Natural killer cell (primary cell): ENCODE results near the gene SCAP. TPM values are rescaled to one million over a fixed set of nuclear protein-coding genes. Genes with fewer than 3 reads are reported as not detected.

ENCODE experiments used
- ATAC-seq, 3 donors: fragments of 150-1000 bp in 2 of 3; fragments of 200-7000 bp in 1 of 3; cut with Tn5 transposase; 1 replicate in 1 of 3; 2 replicates in 2 of 3; pipeline ENCODE4 v1.10.0; 2021; ENCODE audit warnings: mild to moderate bottlenecking in 2 of 3, moderate library complexity in 2 of 3
- DNase-seq, 2 donors: peaks; one replicate each; pipeline versions ENCODE4 v3.0.0 to v3.0.0-alpha.2; 2013 to 2021; ENCODE audit warnings: mixed read lengths in 1 of 2
- H3K27ac ChIP-seq: one replicate; pipeline ENCODE4 v1.5.1; 2013; ENCODE audit warnings: mild to moderate bottlenecking, low read length
- H3K27me3 ChIP-seq: one replicate; pipeline ENCODE4 v1.6.1; 2013; ENCODE audit warnings: low read length; ENCODE audit not compliant: control insufficient read depth, insufficient read depth
- H3K36me3 ChIP-seq: one replicate; pipeline ENCODE4 v1.6.1; 2013; ENCODE audit warnings: low read length; ENCODE audit not compliant: control insufficient read depth, insufficient read depth
- H3K4me1 ChIP-seq: one replicate; pipeline ENCODE4 v1.6.1; 2013; ENCODE audit warnings: low read length; ENCODE audit not compliant: control insufficient read depth, insufficient read depth
- H3K4me3 ChIP-seq: one replicate; pipeline ENCODE4 v1.5.1; 2013; ENCODE audit warnings: low read length
- H3K9me3 ChIP-seq: one replicate; pipeline ENCODE4 v1.6.1; 2013; ENCODE audit warnings: low read length; ENCODE audit not compliant: control insufficient read depth, insufficient read depth
- H3K27ac Mint-ChIP-seq, 2 donors: one replicate each; pipeline ENCODE4 v1.8.0; 2022; ENCODE audit warnings: mild to moderate bottlenecking in 2 of 2, mixed read lengths in 2 of 2, moderate library complexity in 1 of 2
- H3K27me3 Mint-ChIP-seq, 2 donors: one replicate each; pipeline ENCODE4 v1.8.0; 2022; ENCODE audit warnings: low read depth in 2 of 2, mixed read lengths in 2 of 2
- H3K36me3 Mint-ChIP-seq: one replicate; pipeline ENCODE4 v1.8.0; 2022; ENCODE audit warnings: mixed read lengths
- H3K4me1 Mint-ChIP-seq, 2 donors: one replicate each; pipeline ENCODE4 v1.8.0; 2022; ENCODE audit warnings: mixed read lengths in 2 of 2
- H3K4me3 Mint-ChIP-seq: one replicate; pipeline ENCODE4 v1.8.0; 2022; ENCODE audit warnings: mild to moderate bottlenecking, moderate library complexity, mixed read lengths
- H3K9me3 Mint-ChIP-seq, 2 donors: one replicate each; pipeline ENCODE4 v1.8.0; 2022; ENCODE audit warnings: mixed read lengths in 2 of 2
- WGBS: methylation state at CpG from one replicate; pipeline ENCODE4 v1.1.7; 2013; ENCODE audit warnings: missing lambda C conversion rate; ENCODE audit not compliant: insufficient coverage; 5-methylcytosine and 5-hydroxymethylcytosine counted together
- intact Hi-C: fragments of 100-400 bp; cut with micrococcal nuclease; formaldehyde crosslinking; loops from one replicate; pipeline ENCODE4 v1.14.2; 2022
- total RNA-seq, 4 donors: library from RNA; stranded (reverse); fragments of 120-200 nt in 1 of 4; gene quantifications; one replicate each; pipeline versions ENCODE4 v1.2.3 to v1.2.4, GENCODE V29; 2013 to 2022
- TF ChIP-seq, protein P1 (sequence below): fragments of 200-600 bp; IDR thresholded peaks from one replicate; pipeline ENCODE4 v1.8.0; 2022; ENCODE audit warnings: antibody characterized with exemption

The SCAP gene
- total RNA-seq, 3 donors from 2014 or later (not counting 1 experiment from before 2014, with no cell fraction given): 63.9 to 104 (median 82.7) TPM

DNA sequence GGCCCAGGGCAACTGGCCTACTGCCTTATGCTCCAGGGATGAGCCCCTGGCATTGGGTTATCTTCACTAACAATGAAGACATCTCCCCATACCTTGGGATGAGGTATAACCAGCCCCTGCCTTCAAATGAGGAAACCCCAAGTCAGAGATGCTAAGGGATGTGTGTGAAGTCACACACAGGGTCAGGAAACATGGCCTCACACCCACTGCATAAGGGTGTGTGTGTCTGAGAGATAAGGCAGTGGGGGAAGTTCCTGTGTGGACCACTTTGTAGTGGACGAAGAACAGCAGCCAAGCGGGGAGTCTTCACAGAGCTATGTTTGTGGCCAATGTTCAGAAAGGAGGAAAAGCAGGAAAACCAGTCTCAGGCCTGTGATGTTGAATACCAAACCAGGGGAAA is 27.3 kb upstream of the SCAP start:
- H3K4me3 ChIP-seq: no peak overlapping the region
- H3K36me3 ChIP-seq: peaks cover 44% of the 10 kb centered on the region
- Mint-ChIP-seq H3K27ac (no peak overlapping the region), H3K9me3 (no peaks in the 10 kb centered on the region), H3K4me3 (no peak overlapping the region), H3K4me1 (peaks cover 0 to 5% of the 10 kb centered on the region in 2 donors), H3K27me3 (no peaks in the 10 kb centered on the region), H3K36me3 (peaks cover 7% of the 10 kb centered on the region)
- no peak overlapping the region for H3K27ac ChIP-seq
- DNase-seq (no peak), ATAC-seq (no peak)
- H3K9me3 ChIP-seq: no peaks in the 10 kb centered on the region
- H3K27me3 ChIP-seq: no peaks in the 10 kb centered on the region
- 90% methylated on average over 2 of the region's 2 CpGs for WGBS
- intact Hi-C loops: no loop called here
- TF ChIP-seq, protein P1, sequence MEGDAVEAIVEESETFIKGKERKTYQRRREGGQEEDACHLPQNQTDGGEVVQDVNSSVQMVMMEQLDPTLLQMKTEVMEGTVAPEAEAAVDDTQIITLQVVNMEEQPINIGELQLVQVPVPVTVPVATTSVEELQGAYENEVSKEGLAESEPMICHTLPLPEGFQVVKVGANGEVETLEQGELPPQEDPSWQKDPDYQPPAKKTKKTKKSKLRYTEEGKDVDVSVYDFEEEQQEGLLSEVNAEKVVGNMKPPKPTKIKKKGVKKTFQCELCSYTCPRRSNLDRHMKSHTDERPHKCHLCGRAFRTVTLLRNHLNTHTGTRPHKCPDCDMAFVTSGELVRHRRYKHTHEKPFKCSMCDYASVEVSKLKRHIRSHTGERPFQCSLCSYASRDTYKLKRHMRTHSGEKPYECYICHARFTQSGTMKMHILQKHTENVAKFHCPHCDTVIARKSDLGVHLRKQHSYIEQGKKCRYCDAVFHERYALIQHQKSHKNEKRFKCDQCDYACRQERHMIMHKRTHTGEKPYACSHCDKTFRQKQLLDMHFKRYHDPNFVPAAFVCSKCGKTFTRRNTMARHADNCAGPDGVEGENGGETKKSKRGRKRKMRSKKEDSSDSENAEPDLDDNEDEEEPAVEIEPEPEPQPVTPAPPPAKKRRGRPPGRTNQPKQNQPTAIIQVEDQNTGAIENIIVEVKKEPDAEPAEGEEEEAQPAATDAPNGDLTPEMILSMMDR: no peak
- no peaks in the 10 kb centered on the region for H3K4me1 ChIP-seq

DNA sequence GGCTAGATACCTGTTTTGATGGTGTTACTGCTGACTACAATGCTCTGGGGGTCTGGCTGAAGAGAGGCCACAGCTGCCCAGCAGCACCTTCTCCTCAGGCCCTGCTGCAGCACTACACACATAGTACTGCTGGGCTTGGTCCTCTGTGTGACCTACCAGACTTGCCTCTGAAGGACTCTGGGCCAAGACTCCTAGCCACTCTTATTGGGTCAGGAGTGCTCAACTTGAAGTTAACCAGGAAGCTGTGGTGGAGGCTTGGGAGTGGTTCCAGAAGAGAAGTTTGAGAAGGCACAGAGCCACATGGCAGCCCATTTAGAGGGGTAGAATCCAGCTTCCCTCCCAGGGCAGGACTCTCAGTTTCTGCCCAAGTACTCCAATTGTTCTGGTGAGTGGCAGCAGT is 21.2 kb upstream of the SCAP start:
- TF ChIP-seq, protein P1: no peak
- no peak overlapping the region for H3K4me3 ChIP-seq
- no peaks in the 10 kb centered on the region for H3K9me3 ChIP-seq
- ATAC-seq: no peak
- no peak overlapping the region for H3K27ac ChIP-seq
- Mint-ChIP-seq H3K4me1 (peaks cover 0 to 5% of the 10 kb centered on the region in 2 donors), H3K4me3 (no peak overlapping the region), H3K27ac (no peak overlapping the region), H3K27me3 (no peaks in the 10 kb centered on the region), H3K9me3 (no peaks in the 10 kb centered on the region), H3K36me3 (peaks cover 7% of the 10 kb centered on the region)
- no peaks in the 10 kb centered on the region for H3K4me1 ChIP-seq
- no peak for DNase-seq
- H3K27me3 ChIP-seq: no peaks in the 10 kb centered on the region
- intact Hi-C loops: no loop called here
- H3K36me3 ChIP-seq: peaks cover 53% of the 10 kb centered on the region

DNA sequence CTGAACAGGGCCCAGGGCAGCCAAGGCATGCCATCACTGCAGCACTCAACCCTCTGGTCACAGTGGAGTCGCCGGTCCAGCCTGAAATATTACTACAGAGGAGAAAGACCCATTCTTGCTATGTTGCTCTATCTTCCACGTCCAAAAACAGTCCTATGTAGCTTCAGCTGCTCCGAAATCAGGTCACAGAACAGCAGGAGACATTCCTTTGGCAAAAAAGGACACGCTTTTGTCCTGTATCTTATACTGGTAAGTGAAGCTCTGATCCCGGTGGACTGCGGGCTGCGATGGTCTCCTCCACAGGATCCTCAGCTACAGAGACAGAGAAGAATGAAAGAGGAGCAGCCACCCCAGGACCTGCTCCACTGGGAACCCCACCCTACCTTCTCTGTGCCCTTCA is 20.1 kb upstream of the SCAP start:
- no peak overlapping the region for H3K4me3 Mint-ChIP-seq
- peaks cover 0 to 4% of the 10 kb centered on the region in 2 donors for H3K4me1 Mint-ChIP-seq
- H3K27ac Mint-ChIP-seq: no peak overlapping the region
- peaks cover 3% of the 10 kb centered on the region for H3K36me3 Mint-ChIP-seq
- Histone ChIP-seq H3K36me3 (peaks cover 43% of the 10 kb centered on the region), H3K9me3 (no peaks in the 10 kb centered on the region), H3K27me3 (no peaks in the 10 kb centered on the region), H3K27ac (no peak overlapping the region), H3K4me1 (no peaks in the 10 kb centered on the region), H3K4me3 (no peak overlapping the region)
- intact Hi-C loops: no loop called here
- no peaks in the 10 kb centered on the region for H3K9me3 Mint-ChIP-seq
- TF ChIP-seq, protein P1: no peak
- no peaks in the 10 kb centered on the region for H3K27me3 Mint-ChIP-seq
- WGBS: 99% methylated on average over 8 of the region's 8 CpGs
- ATAC-seq (no peak), DNase-seq (no peak)

DNA sequence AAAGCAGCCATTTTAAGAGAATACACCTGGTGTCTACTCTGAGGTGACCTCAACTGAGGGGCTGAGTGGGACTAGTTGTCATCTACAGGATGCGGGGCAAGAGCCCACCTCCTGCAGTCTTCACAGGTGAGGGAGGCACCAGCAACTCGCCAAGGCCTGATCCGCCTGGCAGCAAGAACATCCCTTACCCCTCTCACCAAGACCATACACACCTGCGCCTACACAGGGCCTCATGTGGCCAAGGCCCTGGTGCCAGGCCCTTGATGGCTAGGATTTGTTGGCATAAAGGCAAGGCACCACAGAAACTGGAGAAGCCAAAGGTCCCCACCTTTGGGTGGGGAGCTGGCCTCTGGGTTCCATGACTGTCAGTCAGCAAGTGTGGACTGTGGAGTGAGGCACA is 19.4 kb upstream of the SCAP start:
- H3K4me3 Mint-ChIP-seq: no peak overlapping the region
- intact Hi-C loops: no loop called here
- H3K4me1 Mint-ChIP-seq: no peaks in the 10 kb centered on the region

More for the DNA sequence above, 19.4 kb upstream of the SCAP start:
- Histone ChIP-seq H3K27ac (no peak overlapping the region), H3K4me1 (no peaks in the 10 kb centered on the region), H3K9me3 (no peaks in the 10 kb centered on the region), H3K27me3 (no peaks in the 10 kb centered on the region), H3K36me3 (peaks cover 36% of the 10 kb centered on the region), H3K4me3 (no peak overlapping the region)
- H3K36me3 Mint-ChIP-seq: no peaks in the 10 kb centered on the region
- WGBS: 97% methylated on average over 4 of the region's 4 CpGs
- TF ChIP-seq, protein P1: no peak
- H3K9me3 Mint-ChIP-seq: no peaks in the 10 kb centered on the region
- H3K27ac Mint-ChIP-seq: no peak overlapping the region
- ATAC-seq (no peak), DNase-seq (no peak)
- no peaks in the 10 kb centered on the region for H3K27me3 Mint-ChIP-seq
